HCT116 (cell line): ENCODE data around the gene ITSN1. TPM values are rescaled to one million over a fixed set of nuclear protein-coding genes. Genes with fewer than 3 reads are reported as not detected.

Experiments
- ATAC-seq: fragments of 200-7000 bp; cut with Tn5 transposase; 2 replicates; pipeline ENCODE4 v1.9.1; 2020; ENCODE audit warnings: mild to moderate bottlenecking, moderate library complexity
- BruUV-seq: library from RNA; stranded (reverse); fragments of 400-500 nt; replicated peaks from 2 replicates; lab custom pipeline; 2021; lab: Mats Ljungman, UMichigan
- CTCF ChIA-PET: fragments of 300-600 bp; sonication (Branson Sonifier 250); formaldehyde crosslinking; loops from one replicate; lab custom pipeline; 2021; ENCODE audit warnings: antibody characterized with exemption; lab: Charles Lee
- POLR2A ChIA-PET: fragments of 300-600, 350-600 bp; sonication (Branson Sonifier 250); formaldehyde crosslinking; loops from one replicate; lab custom pipeline; 2021; ENCODE audit warnings: antibody characterized with exemption; lab: Charles Lee
- RAD21 ChIA-PET, 2 experiments: fragments of 300-600 bp; sonication (Branson Sonifier 250); formaldehyde crosslinking; loops; one replicate each; lab custom pipeline; 2023; ENCODE audit warnings: low total read pairs in 2 of 2; ENCODE audit not compliant: uncharacterized antibody in 2 of 2, unreplicated experiment in 2 of 2, low non-redundant PET in 1 of 2; lab: Charles Lee
- DNase-seq: peaks from one replicate; pipeline ENCODE4 v3.0.0-alpha.2; 2010; ENCODE audit warnings: low read depth, low spot score
- H2AFZ ChIP-seq: fragments of 200-600 bp; shearing (Covaris generic), sonication (generic); 2 replicates; pipeline ENCODE4 v1.6.1; 2017; ENCODE audit warnings: low read depth, mixed run types, mixed read lengths, antibody characterized with exemption, low read length; ENCODE audit not compliant: poor library complexity, severe bottlenecking
- H3K27ac ChIP-seq: 2 replicates; pipeline ENCODE4 v1.5.1; 2012; ENCODE audit warnings: low read depth, low read length
- H3K27me3 ChIP-seq: fragments of 200-600 bp; sonication (generic); 2 replicates; pipeline ENCODE4 v1.6.1; 2016; ENCODE audit warnings: mixed run types, low read length, mixed read lengths; ENCODE audit not compliant: insufficient read depth
- H3K36me3 ChIP-seq, 2 experiments: fragments of 200-500 bp in 1 of 2; fragments of 200-600 bp in 1 of 2; sonication (Bioruptor generic) in 1 of 2; sonication (generic) in 1 of 2; 2 replicates each; pipeline versions ENCODE4 v1.5.1 to v1.6.1; 2014 to 2016; ENCODE audit warnings: low read length in 2 of 2, inconsistent platforms in 1 of 2, mixed read lengths in 1 of 2, mixed run types in 1 of 2; ENCODE audit not compliant: insufficient read depth in 2 of 2, control insufficient read depth in 1 of 2
- H3K4me1 ChIP-seq, 2 experiments: fragments of 200-600 bp in 1 of 2; sonication (generic) in 1 of 2; 2 replicates each; pipeline versions ENCODE4 v1.5.1 to v1.6.1; 2012 to 2017; ENCODE audit warnings: low read length in 2 of 2, inconsistent platforms in 1 of 2, mild to moderate bottlenecking in 1 of 2, mixed read lengths in 1 of 2, mixed run types in 1 of 2, moderate library complexity in 1 of 2; ENCODE audit not compliant: insufficient read depth in 2 of 2, control insufficient read depth in 1 of 2
- H3K4me2 ChIP-seq: fragments of 200-600 bp; sonication (generic); 2 replicates; pipeline ENCODE4 v1.6.1; 2017; ENCODE audit warnings: mixed run types, low read length, mixed read lengths
- H3K4me3 ChIP-seq, 2 experiments: fragments of 200-600 bp in 1 of 2; sonication (generic) in 1 of 2; replicated peaks in 1 of 2; 2 replicates each; pipeline ENCODE4 v1.5.1; 2011 to 2016; ENCODE audit warnings: low read length in 2 of 2, control low read depth in 1 of 2, low read depth in 1 of 2, mild to moderate bottlenecking in 1 of 2, mixed read lengths in 1 of 2, mixed run types in 1 of 2
- H3K79me2 ChIP-seq: fragments of 200-600 bp; sonication (generic); 2 replicates; pipeline ENCODE4 v1.6.1; 2017; ENCODE audit warnings: mild to moderate bottlenecking, mixed run types, low read length, moderate library complexity, mixed read lengths; ENCODE audit not compliant: insufficient read depth
- H3K9ac ChIP-seq: fragments of 200-600 bp; sonication (generic); 2 replicates; pipeline ENCODE4 v1.6.1; 2016; ENCODE audit warnings: low read length, mixed read lengths
- H3K9me2 ChIP-seq: fragments of 200-600 bp; sonication (generic), shearing (Covaris generic); 2 replicates; pipeline ENCODE4 v1.6.1; 2017; ENCODE audit warnings: mixed run types, mild to moderate bottlenecking, moderate library complexity; ENCODE audit not compliant: insufficient read depth
- H3K9me3 ChIP-seq, 2 experiments: fragments of 200-500 bp in 1 of 2; fragments of 200-600 bp in 1 of 2; sonication (Bioruptor generic) in 1 of 2; sonication (generic) in 1 of 2; 2 replicates each; pipeline ENCODE4 v1.6.1; 2014 to 2017; ENCODE audit warnings: low read length in 2 of 2, mixed read lengths in 2 of 2, inconsistent platforms in 1 of 2, low read depth in 1 of 2, mild to moderate bottlenecking in 1 of 2, mixed run types in 1 of 2, moderate library complexity in 1 of 2; ENCODE audit not compliant: control insufficient read depth in 1 of 2, insufficient read depth in 1 of 2
- H4K20me1 ChIP-seq: fragments of 200-600 bp; sonication (generic), shearing (Covaris generic); 2 replicates; pipeline ENCODE4 v1.6.1; 2017; ENCODE audit warnings: mixed run types, mild to moderate bottlenecking, moderate library complexity; ENCODE audit not compliant: insufficient read depth
- CEBPB ChIP-seq: IDR thresholded peaks from 2 replicates; pipeline ENCODE4 v1.6.1; 2012; ENCODE audit warnings: low read depth
- EGR1 ChIP-seq: IDR thresholded peaks from 2 replicates; pipeline ENCODE4 v1.6.1; 2012; ENCODE audit warnings: low read depth
- EZH2 ChIP-seq: fragments of 200-600 bp; sonication (generic); IDR thresholded peaks from 2 replicates; pipeline ENCODE4 v1.6.1; 2017; ENCODE audit warnings: antibody characterized with exemption, mixed run types
- JUND ChIP-seq: IDR thresholded peaks from 2 replicates; pipeline ENCODE4 v1.6.1; 2012
- POLR2A ChIP-seq: IDR thresholded peaks from 2 replicates; pipeline ENCODE4 v1.7.0; 2011; ENCODE audit warnings: borderline replicate concordance; ENCODE audit not compliant: insufficient read depth, insufficient read length; ENCODE audit errors: extremely low read depth
- POLR2AphosphoS5 ChIP-seq: IDR thresholded peaks from 2 replicates; pipeline ENCODE4 v1.6.1; 2011; ENCODE audit warnings: mild to moderate bottlenecking, low read depth, low read length, moderate library complexity
- RAD21 ChIP-seq: IDR thresholded peaks from 2 replicates; pipeline ENCODE4 v1.6.1; 2012; ENCODE audit warnings: low read depth, mild to moderate bottlenecking
- REST ChIP-seq: IDR thresholded peaks from 2 replicates; pipeline ENCODE4 v1.6.1; 2012; ENCODE audit warnings: low read depth
- SRF ChIP-seq: IDR thresholded peaks from 2 replicates; pipeline ENCODE4 v1.6.1; 2012; ENCODE audit warnings: low read depth
- TCF7L2 ChIP-seq: IDR thresholded peaks from 2 replicates; pipeline ENCODE4 v1.7.0; 2011; ENCODE audit warnings: borderline replicate concordance, inconsistent platforms; ENCODE audit not compliant: insufficient read depth, insufficient read length; ENCODE audit errors: extremely low read depth
- ZBTB33 ChIP-seq: IDR thresholded peaks from 2 replicates; pipeline ENCODE4 v1.6.1; 2011; ENCODE audit warnings: mild to moderate bottlenecking, low read length, moderate library complexity; ENCODE audit not compliant: insufficient replicate concordance; ENCODE audit errors: extremely low read depth
- ZFX ChIP-seq: fragments of 450-650 bp; IDR thresholded peaks from 2 replicates; pipeline ENCODE4 v1.6.1; 2017
- ZNF274 ChIP-seq: fragments of 200-500 bp; sonication (Bioruptor generic); IDR thresholded peaks from 2 replicates; pipeline ENCODE4 v1.6.1; 2014; ENCODE audit warnings: mild to moderate bottlenecking, low read depth, low read length, inconsistent platforms
- intact Hi-C: fragments of 100-400 bp; cut with micrococcal nuclease; formaldehyde crosslinking; loops from 2 replicates; pipeline ENCODE4 v1.10.0; 2022
- total RNA-seq: library from RNA; stranded (reverse); gene quantifications from one replicate; pipeline ENCODE4 v1.2.1, GENCODE V29; 2021; ENCODE audit not compliant: unreplicated experiment

ITSN1 gene
- total RNA-seq, 1 experiment from 2014 or later = 25.8 TPM

GRCh38 chr21:33857846-33858666, 215.8 kb downstream of the ITSN1 start:
- POLR2A ChIA-PET = no interaction called here

More at GRCh38 chr21:33857846-33858666, 215.8 kb downstream of the ITSN1 start:
- ATAC-seq = no peak
- H2AFZ ChIP-seq = no peak overlapping the region
- no TSS peak for BruUV-seq
- no peaks in the 10 kb centered on the region for H3K9me2 ChIP-seq
- no peak overlapping the region for H3K9ac ChIP-seq
- DNase-seq = no peak
- H3K4me2 ChIP-seq = no peak overlapping the region
- no peaks in the 10 kb centered on the region for H4K20me1 ChIP-seq
- no peak overlapping the region for H3K4me3 ChIP-seq
- ChIA-PET CTCF (no interaction called here), RAD21 (no interaction called here)
- no peaks in the 10 kb centered on the region for H3K79me2 ChIP-seq
- no peaks in the 10 kb centered on the region for H3K27me3 ChIP-seq
- H3K9me3 ChIP-seq = no peaks in the 10 kb centered on the region
- no peaks in the 10 kb centered on the region for H3K36me3 ChIP-seq
- H3K4me1 ChIP-seq = peaks cover 7 to 9% of the 10 kb centered on the region in 2 experiments
- no peak overlapping the region for H3K27ac ChIP-seq
- TF ChIP-seq REST (no peak), SRF (no peak), JUND (no peak), POLR2A (no peak), ZFX (no peak), EZH2 (no peak), EGR1 (no peak), RAD21 (no peak), ZNF274 (no peak), ZBTB33 (no peak), POLR2AphosphoS5 (no peak), CEBPB (no peak), TCF7L2 (no peak)
- intact Hi-C loops = no loop called here
